Measurements from ENCODE around the gene EBF4.

Gene EBF4

DNA sequence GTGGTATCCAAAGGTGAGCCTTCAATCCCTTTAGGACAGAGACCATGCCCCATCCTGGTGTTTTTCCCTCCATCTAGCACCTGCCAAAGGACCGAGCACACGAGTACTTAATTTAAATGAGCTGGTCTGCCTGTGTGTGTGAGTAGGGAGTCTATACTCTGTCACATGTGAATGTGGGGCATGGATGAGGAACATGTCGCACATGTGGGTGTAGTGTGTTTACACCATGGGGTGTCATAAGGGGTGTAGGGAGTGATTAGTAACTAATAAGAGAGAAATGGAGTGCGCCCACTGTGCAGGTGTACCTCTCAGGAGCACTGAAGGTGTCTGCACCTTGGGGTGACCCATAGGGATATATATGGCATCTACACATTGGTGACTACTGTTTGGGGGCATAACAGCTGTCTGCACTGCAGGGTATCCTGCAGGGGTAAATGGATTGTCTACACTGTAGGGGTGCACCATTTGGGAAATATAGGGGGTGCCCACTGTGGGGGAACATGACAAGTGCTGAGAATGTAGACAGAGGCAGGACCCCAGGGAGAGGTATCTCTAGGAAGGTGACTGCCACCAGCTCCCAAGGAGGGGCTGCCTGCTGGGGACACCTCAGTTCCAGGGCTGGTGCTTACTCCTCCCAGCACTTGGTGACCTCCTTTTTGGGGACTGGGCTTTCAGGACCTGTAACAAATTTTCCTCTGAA lies 53.5 kb downstream of the EBF4 start:
- no peak for DNase-seq

DNA sequence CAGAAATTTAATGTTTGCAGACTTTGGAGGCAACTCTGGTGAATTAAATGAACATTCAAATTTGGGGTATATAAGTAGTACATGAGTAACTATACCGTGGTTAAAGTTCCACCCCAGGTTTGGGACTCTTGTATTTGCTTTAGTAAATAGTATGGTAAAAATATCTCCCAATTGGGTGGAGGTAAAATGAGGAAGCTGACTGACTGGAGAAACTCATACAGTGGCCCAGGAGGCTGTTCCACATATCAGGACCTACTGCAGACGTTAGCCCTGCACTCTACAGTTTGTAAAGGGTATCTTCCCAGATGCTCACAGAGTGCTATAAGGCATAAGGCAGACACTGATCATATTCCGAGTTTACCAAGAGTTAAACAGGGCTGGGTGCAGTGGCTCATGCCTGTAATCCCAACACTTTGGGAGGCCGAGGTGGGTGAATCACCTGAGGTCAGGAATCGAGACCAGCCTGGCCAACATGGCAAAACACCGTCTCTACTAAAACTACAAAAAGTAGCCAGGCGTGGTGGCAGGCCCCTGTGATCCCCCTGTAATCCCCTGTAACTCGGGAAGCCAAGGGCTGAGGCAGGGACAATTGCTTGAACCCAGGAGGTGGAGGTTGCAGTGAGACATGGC lies 54.2 kb downstream of the EBF4 start:
- DNase-seq: no peak

DNA sequence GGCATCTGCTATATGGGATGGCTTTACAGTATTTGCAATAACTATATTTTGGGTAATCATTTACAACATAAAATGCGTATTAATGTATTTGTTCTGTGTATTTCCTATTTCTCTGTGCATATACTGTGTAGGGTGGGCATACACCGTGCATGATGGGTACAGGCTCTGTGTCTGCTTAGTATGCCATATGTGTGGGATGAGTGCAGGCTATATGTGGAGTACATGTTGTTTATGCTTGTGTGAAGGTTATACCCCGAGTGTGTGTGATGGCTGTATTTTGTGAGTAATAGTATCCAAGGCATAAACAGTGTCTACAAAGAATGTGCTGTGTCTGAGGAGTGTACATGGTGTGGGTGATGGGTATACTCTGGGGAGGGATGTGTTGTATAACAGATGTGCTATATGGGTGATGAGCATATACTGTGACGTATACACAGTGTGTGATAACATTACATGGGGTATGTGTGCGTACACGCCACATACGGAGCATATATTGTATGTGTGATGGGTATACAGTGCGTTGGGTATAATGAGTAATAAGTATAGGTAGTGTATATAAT lies 55.2 kb downstream of the EBF4 start:
- no peak for DNase-seq

DNA sequence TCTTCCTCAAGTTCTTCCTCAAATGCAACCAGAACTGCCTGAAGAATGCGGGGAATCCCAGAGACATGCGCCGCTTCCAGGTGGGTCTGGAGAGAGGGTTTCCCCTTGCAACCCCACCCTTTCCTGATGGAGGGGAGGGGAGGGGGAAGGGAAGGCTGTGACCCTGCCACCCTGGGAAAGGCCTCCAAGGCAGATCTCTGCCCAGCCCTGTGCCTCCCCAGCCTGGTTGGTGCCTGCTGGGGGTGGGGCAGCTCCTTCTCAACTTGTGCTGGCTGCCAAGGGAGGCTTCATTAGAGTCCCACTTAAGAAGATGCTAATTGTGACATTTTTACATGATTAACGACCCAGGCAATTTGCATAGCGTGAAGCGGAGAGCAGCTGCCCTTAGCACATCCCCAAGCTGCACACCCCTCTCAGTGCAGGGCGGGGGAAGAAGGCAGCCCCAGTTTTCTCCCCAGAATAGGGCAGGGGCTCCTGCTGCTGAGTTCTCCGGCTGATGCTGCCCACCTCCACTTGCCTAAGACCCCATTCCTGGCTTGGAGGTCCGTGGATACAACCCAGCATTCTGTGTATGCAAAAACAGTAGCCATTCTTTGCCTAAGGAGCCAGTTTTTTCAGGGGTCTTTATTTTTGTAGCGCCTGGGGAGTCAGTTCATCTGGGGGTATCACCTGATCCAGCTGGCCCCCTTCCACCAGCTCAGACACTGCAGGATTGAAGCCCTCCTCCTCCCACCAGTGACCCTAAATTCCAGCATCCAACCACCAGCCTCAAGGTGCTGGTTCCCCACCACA lies 56.2 kb downstream of the EBF4 start:
- DNase-seq: no peak

DNA sequence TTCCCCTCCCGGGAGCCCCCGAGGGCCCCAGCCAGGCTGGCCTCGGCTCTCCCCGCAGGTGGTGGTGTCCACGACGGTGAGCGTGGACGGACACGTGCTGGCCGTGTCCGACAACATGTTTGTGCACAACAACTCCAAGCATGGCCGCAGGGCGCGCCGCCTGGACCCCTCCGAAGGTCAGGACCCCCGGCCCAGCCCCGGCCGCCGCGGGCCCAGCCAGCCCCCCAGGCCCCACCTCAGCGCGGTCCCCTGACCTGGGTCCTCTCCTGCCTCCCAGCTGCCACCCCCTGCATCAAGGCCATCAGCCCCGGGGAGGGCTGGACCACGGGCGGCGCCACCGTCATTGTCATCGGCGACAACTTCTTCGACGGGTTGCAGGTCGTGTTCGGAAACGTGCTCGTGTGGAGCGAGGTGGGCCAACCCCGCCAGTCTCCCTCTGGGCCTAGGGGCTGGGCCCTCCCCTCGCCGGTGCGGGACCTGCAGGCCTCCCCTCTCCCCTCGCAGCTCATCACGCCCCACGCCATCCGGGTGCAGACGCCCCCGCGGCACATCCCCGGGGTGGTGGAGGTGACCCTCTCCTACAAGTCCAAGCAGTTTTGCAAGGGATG lies 56.9 kb downstream of the EBF4 start:
- no peak for DNase-seq

DNA sequence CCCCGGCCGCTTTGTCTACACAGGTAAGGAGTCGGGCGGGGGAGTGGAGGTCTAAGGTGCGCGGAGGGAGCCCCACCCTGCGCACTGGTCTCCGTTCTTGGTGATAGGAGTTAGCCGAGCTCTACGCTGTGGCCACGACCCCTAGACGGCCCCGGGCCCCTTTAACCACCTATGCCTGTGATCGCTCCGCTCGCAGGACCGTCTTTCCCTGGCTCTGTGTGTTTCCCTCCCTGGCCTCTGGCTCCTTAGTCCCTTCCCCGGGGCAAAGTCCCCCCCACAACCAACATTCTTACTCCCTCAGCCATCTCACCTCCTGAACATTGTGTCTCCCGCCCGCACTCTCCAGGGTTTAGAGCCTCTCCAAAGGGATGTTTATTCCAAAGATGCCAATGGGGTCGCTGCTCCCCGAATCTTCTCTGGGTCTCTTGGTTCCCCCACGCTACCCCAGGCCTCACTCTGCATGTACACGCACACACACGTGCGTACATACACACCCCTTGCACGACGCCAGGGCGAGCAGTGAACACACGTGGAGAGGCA lies 57.4 kb downstream of the EBF4 start:
- no peak for DNase-seq

DNA sequence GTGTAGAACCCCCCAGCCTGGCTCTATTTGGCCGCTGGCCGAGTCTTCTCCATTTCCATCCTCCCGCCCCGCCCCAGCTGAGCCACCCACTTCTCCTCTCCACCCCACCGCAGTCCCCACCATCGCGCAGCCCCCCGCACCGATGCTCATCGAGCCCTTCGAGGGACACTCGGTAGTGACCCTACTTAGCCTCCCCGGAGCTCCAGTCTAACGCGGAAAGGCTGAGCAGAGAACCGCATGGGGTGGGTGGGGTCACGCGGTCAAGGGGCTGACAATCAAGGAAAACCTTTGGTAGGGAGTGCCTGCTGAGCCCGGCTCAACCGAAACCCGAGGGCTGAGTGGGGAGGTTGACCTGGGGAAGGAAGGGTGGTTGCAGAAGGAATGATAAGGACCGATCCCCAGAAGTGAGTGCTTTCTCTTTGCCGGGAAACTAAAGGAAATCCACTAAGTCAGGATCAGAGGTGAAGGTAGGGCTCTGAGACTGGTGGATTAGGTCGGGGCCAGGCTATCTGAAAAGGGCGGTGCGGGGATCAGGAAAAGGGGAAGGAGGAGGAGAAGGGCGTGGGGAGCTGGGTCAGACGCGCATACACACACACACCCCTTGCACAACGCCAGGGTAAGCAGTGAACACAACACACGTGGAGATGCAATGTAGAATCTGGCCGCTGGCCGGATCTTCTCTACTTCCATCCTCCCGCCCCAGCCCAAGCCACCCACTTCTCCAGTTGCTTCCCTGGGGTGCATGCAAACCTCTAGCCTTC lies 58.1 kb downstream of the EBF4 start:
- DNase-seq: no peak

DNA sequence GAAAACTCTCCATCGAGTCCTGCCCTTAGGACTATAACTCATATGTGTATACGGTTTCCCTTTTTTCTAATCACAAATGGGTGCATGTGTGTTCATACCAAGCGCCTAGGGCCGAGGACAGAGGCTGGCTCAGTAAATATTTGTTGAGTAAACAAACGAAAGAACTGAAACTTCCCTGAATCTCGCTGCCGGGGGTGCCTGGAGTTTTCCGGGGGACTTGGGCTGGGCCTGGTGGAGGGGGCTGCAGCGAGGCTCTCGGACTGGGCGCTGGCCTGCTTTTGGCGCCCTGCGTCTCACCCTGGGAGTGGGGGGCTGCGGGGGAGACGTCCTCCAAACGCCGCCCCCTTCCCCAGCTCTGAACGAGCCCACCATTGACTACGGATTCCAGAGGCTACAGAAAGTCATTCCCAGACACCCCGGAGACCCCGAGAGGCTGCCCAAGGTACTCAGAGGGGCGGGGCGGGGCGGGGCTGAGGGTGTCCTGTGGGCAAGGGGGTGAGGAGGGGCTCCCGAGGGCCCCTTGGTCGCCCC lies 58.8 kb downstream of the EBF4 start:
- DNase-seq: no peak

DNA sequence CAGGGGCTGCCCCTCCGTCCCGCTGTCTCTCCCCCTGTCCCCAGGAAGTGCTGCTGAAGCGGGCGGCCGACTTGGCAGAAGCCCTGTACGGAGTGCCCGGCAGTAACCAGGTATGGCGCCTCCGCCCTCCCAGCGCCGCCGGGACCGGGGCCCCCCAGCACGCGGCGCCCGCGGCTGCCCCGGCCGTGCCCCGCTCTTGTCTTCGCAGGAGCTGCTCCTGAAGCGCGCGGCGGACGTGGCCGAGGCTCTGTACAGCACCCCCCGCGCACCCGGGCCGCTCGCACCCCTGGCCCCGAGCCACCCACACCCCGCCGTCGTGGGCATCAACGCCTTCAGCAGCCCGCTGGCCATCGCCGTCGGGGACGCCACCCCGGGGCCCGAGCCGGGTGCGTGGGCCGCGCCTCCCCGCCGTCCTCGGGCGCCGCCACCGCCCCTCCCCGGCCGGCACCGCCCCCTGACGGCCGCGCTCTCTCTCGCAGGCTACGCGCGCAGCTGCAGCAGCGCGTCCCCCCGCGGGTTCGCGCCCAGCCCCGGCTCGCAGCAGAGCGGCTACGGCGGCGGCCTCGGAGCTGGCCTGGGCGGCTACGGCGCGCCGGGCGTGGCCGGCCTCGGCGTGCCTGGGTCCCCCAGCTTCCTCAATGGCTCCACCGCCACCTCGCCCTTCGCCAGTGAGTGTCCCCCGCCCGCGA lies 59.4 kb downstream of the EBF4 start:
- no peak for DNase-seq

DNA sequence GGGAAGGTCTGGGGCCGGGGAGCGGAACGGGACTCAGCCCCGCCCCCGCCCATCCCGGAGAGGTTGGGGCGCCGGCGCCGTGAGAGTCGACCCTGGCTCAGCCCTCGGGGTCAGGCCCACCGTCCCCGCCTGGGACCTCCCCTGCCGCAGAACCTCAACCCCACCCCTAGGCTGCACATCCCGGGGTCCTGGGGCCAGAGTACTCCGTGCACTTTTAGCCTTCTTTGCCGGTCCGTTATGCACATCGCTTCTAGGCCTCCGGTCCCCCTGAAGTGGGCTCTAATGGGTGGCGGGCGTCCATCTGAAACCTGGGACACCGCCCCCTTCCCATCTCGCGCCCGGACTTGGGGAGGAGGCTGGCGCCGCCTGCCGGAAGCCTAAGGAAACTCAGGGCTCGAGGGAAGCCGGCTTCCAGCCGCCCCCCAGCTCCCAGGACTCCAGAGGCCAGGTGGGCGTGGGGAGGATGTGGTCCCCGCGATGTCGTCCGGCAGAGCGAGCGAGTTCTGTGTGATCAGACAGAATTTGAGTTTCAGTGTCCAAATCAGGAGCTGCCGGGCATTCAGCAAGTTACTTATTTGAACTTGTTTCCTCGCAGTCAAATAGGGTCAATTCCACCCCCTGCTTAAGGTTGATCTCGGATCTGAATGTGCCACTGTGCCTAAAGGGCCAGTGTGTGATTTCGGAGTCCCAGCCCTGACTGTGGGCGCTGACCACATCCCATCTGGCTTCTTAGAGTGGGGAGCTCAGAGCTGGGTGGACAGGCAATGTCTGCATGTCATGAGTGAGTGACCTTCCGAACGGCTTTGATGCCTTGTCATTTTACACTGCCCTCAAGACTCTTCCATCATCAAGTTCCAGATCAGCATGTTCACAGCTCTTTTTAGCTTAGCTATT lies 60.2 kb downstream of the EBF4 start:
- peak; percentile 58 for DNase-seq

DNA sequence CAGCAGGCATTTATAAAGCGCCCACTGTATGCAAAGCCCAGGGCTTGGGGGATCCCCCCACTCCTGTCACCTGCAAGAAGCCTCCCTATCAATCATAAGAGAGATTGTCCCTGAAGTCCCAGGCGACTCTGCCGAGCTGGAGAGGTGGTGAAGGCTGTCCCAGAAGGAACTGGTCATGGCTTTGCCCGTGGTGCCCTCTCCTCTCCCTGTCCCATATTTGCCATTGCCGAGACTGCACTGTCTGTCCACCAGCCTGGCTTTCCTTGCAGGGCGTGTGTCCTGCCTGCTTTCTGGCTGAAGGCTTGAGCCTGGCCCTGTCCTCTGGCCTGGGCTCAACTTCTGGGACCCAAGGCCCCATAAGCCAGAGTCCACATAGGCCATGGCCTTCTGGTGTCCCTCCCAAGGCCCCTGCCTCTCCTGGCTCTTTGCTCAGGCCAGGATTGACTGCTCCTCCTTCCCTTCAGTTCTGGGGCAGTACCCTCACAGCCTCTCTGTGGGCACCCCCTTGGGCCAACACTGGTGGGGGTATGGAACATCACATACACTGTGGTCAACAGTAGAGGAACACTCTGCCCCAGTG lies 61.0 kb downstream of the EBF4 start:
- no peak for DNase-seq

DNA sequence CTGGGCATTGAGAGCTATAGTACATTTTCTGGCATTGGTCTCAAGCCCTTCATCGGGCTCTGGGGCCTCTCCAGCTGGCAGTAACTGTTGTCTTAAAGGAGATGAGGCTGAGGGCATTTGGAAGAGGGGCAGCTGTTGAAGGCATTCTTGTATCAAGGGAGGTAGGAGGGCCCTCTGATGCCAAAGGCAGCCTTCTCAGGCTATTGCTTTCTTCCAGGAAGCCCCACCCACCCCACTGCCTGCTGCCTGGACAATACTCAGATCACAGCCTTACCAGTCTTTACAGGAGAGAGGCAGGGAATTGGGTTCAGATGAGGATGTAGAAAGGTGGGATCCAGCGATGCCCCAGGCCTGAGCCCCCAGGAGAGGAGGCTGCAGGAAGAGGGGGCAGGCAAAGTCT lies 61.8 kb downstream of the EBF4 start:
- no peak for DNase-seq

DNA sequence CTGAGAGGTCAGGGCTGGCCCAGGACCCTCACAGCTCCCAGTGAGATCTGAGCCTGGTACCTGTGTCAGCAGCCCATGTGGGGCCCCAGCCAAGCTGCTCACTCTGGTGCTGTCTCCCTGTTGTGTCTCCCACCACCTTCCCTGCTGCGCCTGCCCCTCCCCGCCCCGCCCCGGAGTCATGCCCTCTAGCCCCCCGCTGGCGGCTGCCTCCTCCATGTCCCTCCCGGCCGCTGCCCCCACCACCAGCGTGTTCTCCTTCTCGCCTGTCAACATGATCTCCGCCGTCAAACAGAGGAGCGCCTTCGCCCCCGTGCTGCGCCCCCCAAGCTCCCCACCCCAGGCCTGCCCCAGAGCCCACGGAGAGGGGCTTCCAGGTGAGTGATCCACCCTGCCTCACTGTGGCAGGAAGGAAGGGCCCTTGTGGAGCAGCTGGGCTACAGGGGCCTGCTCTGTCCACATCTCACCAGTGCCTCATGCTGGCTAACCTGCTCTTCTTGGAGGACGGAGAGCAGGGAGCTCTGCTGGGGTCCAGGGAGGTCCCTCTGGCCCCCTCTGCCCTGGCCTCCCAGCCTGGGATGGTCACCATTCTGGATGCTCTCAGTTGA lies 63.0 kb downstream of the EBF4 start:
- no peak for DNase-seq

DNA sequence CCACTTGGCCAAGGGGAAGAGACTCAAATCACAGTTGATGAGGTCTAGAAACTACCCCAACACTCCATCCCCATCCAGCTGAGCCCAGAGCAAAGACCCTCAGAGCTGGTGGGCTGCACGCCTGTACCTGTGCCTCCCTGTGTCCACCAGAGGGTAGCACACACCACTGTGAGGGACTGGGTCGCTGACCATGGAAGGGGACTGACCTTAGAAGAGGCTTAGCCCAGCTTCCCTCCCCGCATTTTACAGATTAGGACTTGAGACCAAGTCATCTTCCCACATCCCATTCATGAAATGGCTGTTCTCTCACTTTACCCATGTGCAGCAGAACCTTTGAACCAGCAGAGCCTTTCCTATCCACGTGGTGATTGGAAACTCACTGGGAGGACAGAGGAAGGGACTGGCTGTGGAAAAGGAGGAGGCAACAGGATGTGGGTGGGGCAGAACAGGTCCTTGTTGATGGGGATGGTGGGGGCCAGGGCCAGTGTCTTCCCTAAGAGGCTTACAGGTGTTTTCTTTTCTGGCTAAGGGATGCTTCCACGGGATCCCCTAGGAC lies 63.6 kb downstream of the EBF4 start:
- DNase-seq: no peak

DNA sequence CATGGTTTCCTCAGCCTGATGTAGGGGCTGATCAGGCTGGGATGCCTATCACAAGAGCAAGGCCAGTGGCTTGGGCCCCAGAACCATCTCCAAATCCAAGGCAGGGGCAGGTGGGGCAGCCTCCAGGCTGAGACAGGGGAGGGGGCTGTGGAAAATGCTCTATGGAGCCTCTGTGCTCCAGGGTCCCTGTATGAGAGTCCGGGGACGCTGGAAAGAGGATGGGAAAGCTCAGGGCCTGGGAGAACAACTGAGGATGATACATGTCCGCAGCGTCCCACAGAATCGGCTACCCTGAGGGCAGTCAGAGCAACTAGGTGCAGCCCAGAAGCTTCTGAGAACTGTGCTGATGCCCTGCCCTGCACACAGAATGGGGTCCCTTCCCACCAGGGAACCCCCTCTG lies 64.4 kb downstream of the EBF4 start:
- DNase-seq: no peak

DNA sequence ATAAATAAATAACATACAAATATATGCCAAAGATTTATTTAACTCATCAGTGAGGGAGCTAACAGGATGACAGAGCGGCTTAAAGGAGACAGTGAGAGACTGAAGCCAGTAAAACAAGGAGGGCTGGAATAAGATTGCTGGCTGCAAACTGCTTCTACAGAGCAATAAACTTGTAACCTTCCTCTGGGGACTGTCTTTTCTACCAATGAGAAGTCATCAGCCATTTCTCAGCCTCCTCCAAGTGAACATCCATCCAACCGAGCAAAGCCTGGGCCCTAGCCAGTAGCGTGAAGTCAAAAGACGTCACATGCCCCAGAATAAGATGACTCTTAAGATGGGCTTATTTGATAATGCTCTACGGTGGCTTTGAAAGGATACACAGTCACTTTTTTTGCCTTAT lies 65.4 kb downstream of the EBF4 start:
- no peak for DNase-seq

DNA sequence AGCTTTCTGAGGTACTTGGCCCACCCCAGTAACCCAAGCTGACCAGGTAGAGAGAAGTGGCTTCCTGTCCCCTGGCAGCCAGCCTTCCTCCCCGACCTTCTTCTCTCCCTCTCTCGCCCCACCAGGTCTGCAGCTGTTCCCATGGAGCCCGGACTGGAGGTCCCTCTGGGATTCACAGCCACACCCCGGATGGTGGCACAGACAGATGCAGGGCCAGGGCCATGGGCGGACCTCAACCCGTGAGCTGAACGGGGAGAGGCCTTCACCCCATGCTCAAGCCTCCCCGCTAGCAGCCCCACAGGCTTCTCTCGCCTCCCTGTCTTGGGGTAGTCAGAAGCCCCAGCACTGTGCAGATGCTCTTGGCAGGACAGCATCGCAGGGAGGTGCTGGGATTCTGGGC lies 66.6 kb downstream of the EBF4 start:
- no peak for DNase-seq

DNA sequence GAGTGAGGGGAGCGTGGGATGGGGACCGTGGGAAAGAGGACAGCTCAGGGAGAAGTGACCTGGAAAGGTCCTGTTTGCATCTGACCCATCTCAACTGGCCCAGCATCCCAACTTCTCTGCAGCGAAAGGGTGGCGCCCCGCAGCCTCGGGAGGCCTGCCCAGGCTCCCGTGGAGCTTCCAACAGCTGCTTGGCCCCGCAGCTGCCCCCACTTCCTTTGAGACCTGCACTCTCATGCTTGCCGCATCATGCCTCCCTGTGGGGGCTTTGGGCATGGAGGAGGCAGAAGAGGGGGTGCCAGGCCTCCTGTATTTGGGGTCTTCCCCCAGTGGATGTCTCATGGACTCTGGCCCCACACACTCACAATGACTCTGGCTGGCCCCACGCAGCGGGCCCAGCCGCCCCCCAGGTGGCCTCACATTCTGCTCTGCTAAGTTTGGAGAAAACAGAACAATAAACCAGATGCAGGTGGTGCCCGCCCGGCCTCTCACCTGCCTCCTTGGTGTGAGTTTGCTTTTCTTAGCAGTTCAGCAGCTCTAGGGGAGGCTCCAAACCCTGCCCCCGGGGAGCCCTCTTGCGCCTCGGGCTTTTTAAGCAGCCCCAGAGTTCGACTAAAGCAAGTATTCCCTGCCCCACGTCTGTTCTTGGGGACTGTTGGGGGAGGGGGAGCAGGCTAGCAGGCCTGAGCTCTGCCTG lies 67.2 kb downstream of the EBF4 start:
- no peak for DNase-seq

Measured in NCI-H1694 treated with DMSO at 0.1 percent for 48 hours (cell line).